Activated gamma-delta T cell (primary cell): ENCODE measurements around the gene HPS4.

Source experiments
- DNase-seq: peaks from one replicate; lab custom pipeline; 2025; lab: John Stamatoyannopoulos, UW

HPS4 gene

DNA sequence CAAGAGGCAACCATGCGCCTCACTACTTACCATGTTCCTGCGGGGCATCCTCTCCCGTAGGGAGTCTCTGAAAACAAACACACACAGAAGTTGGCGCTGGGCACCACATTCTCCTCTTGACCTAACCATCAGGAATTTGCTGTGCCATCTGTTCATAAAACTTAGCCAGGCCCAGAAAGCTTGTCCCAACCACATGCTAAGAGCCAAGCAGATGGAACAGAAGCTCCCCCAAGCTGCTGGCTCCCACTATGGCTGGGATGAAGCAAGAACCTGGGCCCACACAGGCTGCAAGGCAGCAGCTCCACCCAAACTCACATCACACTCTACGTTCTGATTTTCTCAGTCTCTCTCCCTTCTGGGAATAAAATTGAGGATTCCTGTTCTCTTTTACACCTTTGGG lies 17.4 kb downstream of the HPS4 start:
- no peak for DNase-seq

DNA sequence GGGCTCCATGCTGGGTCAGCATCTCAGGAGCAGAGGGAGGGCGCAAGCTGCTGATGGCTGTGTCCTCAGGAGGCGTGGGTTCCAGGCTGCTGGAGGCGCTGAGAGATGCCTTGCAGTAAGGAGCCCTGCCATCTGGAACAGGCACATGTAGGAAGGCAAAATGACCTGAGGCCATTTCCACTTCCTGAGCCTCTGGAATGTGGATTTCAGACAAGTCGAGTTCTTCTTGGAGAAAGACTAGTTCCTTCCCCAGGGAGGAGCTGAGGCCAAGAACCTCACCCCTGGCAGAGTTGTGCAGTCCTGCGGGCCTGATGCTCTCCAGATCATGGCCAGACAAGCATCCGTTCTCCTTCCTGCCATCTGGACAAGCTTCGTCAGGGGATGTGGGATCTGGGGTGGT lies 19.3 kb downstream of the HPS4 start:
- no peak for DNase-seq

DNA sequence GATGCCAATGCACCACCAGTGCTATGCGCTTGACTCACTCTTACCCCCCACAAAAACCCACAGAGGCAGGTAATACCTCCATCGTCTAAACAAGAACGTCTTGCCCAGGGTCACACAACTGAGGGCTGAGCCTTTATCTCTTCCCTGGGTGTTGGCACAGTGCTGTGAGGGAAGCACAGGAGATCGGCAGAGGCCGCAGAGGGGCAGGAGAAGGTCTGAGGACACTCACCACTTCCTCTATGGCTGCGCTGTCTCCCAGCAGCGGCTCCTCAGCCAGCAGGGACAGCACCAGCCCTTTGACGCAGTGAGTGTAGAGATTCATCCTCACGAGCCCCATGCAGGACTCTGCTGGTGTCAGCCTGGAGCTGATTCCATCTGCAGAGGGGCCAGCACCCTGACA lies 19.9 kb downstream of the HPS4 start:
- no peak for DNase-seq

DNA sequence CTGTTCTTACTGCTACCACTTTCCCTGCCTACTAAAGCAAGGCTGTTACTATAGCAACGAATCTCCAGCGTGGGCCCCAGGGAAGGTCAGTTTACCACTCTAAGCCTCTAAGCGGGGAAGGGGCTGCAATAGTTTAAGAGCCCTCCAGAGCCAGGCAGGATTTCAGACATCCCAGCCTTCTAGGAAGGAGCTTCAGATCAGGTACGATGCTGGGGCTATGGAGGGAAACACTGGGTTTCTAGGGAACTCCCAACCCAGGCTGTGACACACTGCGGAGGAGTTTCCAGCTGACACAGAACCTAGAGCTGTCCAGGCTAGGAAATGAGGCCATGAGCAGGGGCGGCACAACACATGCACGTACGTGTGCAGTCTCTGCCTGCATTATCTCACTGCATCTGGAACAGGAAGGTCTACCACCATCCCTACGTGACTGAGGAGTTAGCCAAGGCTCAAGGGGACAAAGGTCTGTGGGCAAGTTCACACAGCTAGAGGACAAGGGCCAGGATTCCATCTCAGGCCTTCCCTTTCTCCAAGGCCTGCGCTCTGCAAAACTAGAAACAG lies 20.4 kb downstream of the HPS4 start:
- no peak for DNase-seq

DNA sequence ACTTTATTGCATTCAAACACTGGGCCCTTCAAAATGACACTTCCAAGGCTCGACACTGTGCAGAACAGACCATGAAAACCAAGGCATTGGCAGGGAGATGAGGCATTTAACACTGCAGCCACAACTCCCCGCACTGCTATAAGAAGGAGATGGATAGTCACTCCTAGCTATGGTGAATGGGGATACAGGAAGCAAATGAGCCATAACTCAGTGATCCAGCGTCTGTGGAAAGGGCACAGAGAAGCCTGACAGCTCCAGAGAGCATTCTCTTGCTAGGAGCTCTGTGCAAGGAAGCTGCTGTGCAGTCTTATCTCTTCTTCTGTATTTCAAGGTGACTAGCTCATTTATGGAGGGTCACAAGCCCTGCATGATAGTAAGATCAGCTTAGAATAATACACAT lies 20.9 kb downstream of the HPS4 start:
- no peak for DNase-seq

DNA sequence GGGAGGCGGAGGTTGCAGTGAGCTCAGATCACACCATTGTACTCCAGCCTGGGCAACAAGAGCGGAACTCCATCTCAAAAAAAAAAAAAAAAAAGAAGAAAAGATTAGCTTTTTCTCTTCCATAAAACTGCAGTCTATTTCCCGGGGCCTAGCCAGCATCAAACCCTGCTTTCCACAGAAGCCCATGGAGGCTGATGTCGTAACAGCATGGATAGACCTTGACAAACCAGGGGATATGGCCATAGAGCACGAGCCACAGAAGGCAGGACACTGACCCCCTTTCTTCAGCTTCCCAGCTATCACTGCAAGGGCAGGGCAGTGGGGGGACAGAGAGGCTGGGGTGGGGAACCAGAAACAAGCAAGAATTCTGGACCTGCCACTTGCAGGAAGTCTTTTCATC lies 21.5 kb downstream of the HPS4 start:
- no peak for DNase-seq

DNA sequence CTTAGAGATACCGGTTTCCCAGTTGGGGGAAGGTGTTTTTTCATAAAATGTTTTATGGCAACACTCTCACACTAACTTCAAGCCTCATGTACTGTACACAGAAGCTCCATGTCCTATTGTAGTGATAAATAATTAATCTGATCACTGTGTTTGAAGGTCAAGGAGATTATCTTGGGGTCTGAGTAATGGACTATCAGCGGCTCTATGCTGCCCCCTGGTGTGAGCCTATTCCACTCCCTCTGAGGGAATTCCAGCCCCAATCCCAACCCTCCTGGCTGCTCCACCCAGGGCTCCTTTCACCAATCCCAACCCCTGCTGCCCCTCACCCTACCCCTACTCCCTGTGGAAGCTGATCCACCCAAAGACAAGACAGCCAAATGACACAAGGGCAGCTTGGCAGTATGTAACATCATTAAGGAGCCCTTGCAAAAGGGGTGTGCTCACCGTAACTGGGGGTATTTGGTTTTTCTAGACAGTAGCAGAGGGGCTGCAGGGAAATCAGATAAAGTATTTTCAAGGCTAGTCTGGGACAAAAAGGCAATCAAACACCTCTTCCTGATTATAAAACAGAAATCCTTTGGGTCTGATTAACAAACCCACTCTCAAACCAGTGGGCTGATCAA lies 22.3 kb downstream of the HPS4 start:
- no peak for DNase-seq

DNA sequence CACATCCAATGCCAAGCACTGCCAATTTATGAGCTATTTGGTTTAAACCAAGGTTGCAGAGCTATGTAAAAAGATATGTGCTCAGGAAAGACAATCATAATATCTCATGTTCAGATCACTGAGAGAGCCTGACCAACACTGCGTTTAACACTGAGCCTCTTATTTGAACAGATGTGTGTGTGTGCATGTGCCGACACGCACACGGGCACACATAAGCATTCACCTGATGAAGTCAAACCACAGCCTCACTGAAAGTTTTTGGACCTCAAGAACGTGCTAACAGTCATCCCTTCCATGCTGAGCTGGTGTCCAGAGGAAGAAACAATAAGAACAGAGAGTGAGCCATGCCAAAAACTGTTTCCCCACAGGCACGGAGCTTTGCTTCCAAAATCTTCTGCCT lies 23.4 kb downstream of the HPS4 start:
- no peak for DNase-seq

DNA sequence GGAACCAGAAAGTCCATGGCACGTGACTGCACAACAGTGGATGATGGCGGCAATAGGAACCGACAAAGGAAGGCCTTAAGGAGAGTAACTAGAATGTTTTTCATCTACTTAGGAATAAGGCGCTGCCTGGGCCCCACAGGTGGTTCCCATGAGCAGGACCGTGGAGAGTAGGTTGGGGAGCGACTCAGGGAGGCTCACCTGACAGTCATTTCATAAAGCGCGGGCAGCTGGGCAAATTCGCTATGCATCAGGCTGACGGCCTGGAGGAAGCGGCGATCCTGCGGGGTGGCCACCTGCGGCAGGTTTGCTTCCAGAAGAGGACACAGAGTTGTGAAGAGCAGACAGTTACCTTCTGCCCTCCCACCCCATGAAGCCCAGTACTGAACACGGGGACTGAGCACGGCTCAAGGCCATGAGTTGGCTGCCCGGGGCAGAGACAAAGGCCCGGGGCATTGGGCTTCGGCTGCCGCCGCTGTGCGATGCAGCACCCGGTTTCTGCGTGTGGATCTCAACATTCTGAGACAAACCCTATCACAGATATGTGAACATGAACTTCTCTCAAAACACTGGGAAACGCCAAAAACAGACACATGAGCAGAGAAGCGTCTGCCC lies 25.8 kb downstream of the HPS4 start:
- no peak for DNase-seq

DNA sequence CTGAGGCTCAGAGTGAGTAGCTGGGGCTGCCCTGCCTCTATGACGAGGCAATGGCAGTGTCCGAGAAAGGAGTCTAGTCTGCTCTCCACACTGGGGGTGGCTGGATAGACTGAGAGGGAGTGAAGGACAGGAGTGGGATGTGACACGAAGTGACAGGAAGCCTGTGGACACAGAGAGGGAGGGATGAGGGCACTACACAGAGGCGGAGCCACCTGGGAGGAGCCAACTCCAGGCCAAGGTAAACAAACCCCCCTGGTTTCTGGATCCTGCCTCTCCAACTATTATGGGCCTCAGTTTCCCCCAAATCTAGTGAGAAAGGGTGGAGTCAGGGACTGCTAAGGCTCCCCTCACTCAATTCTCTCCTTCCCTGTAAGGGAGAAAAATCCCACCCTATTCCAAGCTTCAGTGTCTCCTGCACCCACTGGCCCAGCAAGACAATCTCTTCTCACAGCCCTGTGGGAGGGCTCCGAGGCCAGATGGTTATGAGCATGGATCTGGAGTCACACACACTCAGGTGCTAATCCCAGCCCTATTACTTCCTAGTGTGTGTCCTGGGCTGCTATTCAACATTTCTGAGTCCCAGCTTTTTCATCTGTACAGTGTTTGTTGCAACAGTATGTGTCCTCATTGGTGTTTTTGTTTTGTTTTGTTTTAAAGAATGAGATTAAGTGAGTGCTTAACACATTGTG lies 29.6 kb downstream of the HPS4 start:
- DNase-seq = no peak

DNA sequence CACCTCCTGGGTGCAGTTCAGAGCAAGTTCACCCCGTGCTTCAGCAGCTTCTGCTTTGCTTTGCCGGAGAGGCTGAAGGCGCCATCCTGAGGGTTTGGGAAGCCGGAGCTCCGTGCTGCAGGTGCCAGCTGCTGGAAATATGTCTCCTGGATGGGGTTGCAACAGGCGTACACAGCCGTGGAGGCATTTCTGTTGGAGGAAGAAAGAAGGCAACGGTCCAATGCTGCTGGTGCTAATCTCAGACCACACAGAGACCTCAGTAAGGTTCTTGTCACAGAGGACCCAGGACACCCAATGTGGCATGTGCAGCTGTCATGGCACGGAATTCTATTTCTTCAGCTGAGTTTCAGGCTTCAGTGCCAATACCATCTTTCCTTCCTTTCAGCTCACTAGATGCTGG lies 30.4 kb downstream of the HPS4 start:
- no peak for DNase-seq

DNA sequence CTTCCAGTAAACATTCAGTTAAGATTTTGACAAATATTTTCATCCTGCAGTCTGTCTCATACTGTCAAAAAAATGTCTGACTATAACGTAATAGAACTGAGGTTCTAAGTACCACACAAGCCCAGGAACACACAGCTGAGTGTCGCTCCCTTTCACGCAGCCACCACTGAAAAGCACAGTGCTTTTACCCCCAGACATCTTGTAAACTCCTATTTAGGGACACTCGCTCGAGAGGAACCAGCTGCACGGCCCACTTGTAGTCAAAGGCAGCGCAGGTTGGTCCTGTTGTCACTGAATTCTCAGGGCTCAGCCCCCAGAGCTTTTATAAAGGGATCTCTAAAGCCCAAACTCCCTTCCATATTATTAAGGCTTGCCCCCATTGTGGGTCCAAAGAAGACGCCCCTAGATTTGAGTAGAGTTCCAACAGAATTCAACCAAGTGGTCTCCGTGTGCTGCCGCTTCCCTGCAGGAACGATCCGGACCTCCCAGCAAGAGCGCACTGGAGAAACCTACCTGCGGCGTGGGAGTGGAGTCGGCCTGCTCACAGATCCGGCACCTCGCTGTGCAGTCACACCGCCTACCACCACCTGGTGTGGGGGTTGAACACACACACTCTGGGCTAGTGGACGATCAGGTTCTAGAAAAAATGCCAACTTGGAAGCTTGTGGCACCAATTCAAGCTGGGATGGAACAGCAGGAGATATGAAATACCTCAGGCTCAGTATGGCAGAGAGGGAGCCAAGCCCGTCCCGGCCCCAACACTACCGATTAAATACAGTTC lies 31.2 kb downstream of the HPS4 start:
- DNase-seq = no peak

DNA sequence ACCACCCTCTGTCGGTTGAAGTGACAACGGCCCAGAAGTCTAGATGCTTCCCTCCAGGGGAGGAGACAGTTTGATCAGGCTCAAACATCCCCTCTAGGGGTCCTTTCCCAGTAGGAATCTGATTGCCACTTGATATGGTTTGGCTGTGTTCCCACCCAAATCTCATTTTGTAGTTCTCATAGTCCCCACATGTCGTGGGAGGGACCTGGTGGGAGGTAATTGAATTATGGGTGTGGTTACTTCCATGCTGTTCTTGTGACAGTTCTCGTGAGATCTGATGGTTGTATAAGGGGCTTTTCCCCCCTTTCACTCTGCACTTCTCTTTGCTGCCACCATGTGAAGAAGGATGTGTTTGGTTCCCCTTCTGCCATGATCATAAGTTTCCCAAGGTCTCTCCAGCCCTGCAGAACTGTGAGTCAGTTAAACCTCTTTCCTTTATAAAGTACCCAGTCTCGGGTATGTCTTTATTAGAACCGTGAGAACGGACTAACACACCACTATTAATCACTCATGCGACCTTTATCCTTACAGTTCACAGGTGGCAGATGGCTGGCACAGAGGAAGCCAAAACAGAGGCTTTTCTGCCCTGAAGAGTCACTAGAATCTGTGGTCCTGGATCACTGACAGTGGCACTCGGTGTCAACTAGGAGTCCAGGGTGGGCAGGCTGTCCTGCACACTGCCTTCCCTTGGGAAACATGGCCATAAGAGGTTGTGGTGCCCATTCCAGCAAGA lies 33.0 kb downstream of the HPS4 start:
- DNase-seq = no peak

DNA sequence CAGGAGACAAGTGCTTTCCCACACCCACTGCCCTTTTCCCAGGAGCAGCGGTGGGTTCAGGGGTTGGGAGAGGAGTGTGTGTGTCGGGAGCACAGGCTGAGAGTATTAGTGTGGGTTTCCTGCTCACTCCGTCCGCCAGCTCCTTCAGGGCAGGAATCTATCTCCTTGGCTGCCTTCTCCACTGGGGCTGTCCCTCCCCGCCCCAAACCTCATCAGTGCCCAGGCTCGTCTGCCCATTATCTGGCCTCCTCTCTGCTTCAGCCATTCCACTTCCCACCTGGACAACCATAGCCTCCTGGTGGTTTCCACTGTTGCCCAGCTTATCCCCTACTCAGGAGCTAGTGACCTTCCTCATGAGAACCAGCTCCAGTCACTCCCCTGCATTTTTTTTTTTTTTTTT lies 34.6 kb downstream of the HPS4 start:
- no peak for DNase-seq

DNA sequence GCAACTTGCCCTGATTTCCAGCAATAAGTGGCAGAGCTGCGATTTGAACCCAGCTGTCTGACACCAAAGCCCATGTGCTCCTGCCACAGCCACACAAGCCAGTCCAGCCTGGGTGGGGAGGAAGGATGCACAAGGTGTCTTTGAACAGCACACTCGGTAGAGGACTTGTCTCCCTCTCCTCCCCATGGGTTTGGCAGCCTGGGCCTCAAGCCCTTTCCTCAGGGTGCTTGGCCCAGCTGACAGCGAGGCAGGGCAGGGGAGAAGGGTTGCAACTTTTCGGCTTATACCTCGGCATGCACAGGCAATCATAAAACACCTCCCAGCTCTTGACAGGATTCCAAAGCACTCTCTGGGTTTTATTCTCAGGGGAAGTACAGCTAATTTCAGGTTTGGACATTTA lies 35.2 kb downstream of the HPS4 start:
- no peak for DNase-seq

DNA sequence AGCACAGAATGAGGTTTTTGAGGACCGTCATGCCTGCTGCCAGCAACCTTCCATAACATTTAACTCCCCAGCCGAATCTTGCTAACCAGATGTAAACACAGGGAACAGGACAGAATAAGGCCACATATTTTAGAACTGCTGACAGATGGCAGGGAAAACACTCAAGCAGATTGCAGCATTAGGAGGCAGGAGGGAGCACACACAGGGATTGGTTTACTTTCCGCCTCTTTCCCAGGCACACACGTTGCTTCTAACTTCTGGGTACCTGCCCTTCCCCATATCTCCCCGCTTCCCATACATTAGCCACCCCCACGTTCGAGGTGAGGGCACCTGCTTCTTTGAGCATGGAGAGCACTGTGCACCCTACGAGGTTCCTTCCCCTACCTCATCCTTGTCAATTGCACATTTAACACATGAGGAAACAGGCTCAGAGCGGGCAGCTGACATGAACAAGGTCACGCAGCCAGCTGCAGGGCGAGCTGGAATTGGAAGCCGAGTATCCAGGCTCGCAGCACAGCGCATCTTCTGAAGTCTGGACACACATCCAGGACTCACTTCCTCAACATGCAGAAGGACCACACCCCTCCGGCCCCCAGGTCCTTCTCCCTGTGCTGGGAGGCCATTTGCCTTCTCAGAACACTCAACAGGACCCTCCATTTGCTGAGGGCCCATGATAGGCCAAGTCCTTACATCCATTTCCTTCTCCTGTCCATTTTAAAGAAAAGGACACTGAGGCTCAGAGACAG lies 35.8 kb downstream of the HPS4 start:
- no peak for DNase-seq

DNA sequence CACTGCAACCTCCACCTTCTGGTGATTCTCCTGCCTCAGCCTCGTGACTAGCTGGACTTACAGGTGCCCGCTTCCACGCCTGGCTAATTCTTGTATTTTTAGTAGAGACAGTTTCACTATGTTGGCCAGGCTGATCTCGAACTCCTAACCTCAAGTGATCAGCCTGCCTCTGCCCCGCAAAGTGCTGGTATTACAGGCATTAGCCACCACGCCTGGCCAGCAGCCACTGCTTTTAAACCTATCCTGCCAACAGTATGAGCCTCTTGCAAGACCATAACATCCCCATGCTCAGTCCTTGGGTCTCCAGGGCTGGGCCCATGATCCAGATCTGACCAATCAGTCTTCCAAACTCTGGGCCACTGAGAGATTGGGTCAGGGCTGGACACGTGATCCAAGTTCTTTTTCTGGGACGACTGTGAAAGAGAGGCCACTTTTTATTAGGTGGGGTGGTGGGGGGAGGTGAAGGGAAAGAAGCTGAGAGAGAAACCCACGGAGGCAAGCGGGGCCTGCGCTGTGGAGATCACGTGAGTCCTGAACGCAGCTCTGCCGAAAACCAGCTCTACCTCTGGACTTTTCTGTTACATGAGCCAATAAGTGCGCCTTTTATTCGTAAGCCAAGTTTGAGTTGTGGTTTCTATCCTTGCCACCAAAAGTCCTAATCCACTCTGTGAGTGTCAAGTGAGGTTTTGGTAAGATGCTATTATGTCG lies 36.6 kb downstream of the HPS4 start:
- no peak for DNase-seq

DNA sequence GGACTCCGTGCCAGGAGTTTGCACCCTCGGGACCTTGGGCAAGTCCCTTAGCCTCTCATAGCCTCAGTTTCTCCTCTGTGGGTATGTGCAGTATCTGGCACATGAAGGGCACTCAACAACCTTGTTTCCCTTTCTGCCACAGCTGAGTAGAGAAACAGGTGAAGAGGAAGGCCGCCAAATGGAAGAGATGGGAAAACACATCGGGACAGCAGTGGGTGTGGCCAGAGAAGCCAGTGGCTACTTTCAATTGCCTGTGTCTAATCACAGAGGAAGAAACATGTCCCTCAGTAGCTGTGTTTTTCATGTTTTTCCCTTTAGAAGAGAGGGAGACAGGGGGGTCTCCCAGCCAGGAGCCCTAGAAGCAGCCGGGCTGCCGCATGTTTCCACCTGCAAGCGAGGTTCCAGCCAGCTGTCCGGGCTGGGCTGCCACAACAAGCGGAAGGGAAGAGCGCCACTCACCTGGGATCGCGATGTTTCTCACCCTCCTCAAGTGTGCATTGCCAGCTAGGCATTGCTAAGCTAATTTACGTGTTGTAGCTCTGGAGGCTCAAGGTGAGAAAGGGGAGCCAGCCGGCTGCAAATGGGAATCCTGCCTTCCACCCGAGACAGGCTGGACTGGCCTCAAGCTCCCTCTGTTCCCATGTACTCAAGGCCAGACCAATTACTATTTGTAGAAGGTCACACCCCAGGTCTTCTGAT lies 37.9 kb downstream of the HPS4 start:
- no peak for DNase-seq

DNA sequence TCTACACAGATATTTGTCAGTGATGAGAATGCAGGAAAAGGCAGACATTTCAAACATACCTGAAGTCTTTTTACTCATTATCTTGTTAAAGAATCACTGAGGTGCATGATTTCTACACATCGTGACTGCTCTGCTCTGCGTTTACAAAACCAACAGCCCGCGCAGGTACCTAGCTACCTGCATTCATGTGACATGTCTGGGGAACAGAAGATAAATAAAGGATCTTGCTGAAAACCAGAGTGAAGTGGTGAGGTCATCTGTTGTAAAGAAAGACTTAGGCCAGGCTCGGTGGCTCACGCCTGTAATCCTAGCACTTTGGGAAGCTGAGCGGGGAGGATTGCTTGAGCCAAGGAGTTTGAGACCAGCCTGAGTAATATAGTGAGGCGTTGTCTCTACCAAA lies 38.8 kb downstream of the HPS4 start:
- no peak for DNase-seq
